HEK293 (cell line): Measurements from ENCODE around the gene ZNF609.
A peak's percentile ranks its signal among the peaks of the same experiment; 100 is the strongest.

Experiments used
- CTCF ChIA-PET: fragments of 350-600 bp; formaldehyde crosslinking; extraction: SDS; loops from one replicate; lab custom pipeline; 2021; ENCODE audit warnings: antibody characterized with exemption; lab: Yijun Ruan, JAX
- POLR2A ChIA-PET: fragments of 300-600 bp; formaldehyde crosslinking; extraction: SDS; loops from one replicate; lab custom pipeline; 2020; ENCODE audit warnings: antibody characterized with exemption, inconsistent platforms; lab: Yijun Ruan, JAX
- H3K27ac ChIP-seq: fragments of 200-500 bp; sonication (Bioruptor generic); 2 replicates; pipeline ENCODE4 v1.5.1; 2014; ENCODE audit warnings: low read depth, low read length, control low read depth, inconsistent platforms; ENCODE audit errors: extremely low read depth
- H3K36me3 ChIP-seq, 2 experiments: fragments of 200-500 bp in 1 of 2; sonication (Bioruptor generic) in 1 of 2; 1 replicate in 1 of 2; 2 replicates in 1 of 2; pipeline ENCODE4 v1.5.1; 2014 to 2017; ENCODE audit warnings: inconsistent platforms in 2 of 2, low read length in 2 of 2; ENCODE audit not compliant: control insufficient read depth in 2 of 2, insufficient read depth in 1 of 2
- H3K4me1 ChIP-seq: fragments of 200-500 bp; sonication (Bioruptor generic); 2 replicates; pipeline ENCODE4 v1.5.1; 2014; ENCODE audit warnings: mild to moderate bottlenecking, low read length, inconsistent platforms; ENCODE audit not compliant: control insufficient read depth, insufficient read depth
- H3K4me3 ChIP-seq: 2 replicates; pipeline ENCODE4 v1.5.1; 2011; ENCODE audit warnings: low read depth, mild to moderate bottlenecking, control low read depth, low read length, moderate library complexity
- H3K9me3 ChIP-seq: fragments of 200-500 bp; sonication (Bioruptor generic); 2 replicates; pipeline ENCODE4 v1.5.1; 2014; ENCODE audit warnings: low read depth, low read length, inconsistent platforms; ENCODE audit not compliant: control insufficient read depth, insufficient read depth
- ATF2 ChIP-seq: fragments of 450-650 bp; formaldehyde crosslinking; IDR thresholded peaks from 2 replicates; pipeline ENCODE4 v1.5.1; 2016; ENCODE audit warnings: missing biosample characterization, missing genetic modification characterization, low read depth
- BCL11A ChIP-seq: fragments of 450-650 bp; formaldehyde crosslinking; IDR thresholded peaks from 2 replicates; pipeline ENCODE4 v1.5.1; 2016; ENCODE audit warnings: low read depth, missing biosample characterization, missing genetic modification characterization
- PRDM1 ChIP-seq: fragments of 450-650 bp; formaldehyde crosslinking; IDR thresholded peaks from 2 replicates; pipeline ENCODE4; 2016; ENCODE audit warnings: missing biosample characterization, missing genetic modification characterization
- PRDM6 ChIP-seq: fragments of 450-650 bp; formaldehyde crosslinking; IDR thresholded peaks from 2 replicates; pipeline ENCODE4 v1.5.1; 2017; ENCODE audit warnings: missing biosample characterization, missing genetic modification characterization
- ZFP37 ChIP-seq: fragments of 450-650 bp; formaldehyde crosslinking; IDR thresholded peaks from 2 replicates; pipeline ENCODE4 v1.5.1; 2016; ENCODE audit warnings: missing biosample characterization, missing genetic modification characterization
- ZNF121 ChIP-seq: fragments of 450-650 bp; formaldehyde crosslinking; IDR thresholded peaks from 2 replicates; pipeline ENCODE4 v1.5.1; 2016; ENCODE audit warnings: missing biosample characterization, missing genetic modification characterization
- ZNF169 ChIP-seq: fragments of 450-650 bp; formaldehyde crosslinking; IDR thresholded peaks from 2 replicates; pipeline ENCODE4 v1.5.1; 2016; ENCODE audit warnings: missing biosample characterization, missing genetic modification characterization
- ZNF19 ChIP-seq: fragments of 450-650 bp; formaldehyde crosslinking; IDR thresholded peaks from 2 replicates; pipeline ENCODE4; 2016; ENCODE audit warnings: missing biosample characterization, missing genetic modification characterization, low read depth
- ZNF274 ChIP-seq, 2 experiments: fragments of 200-500 bp in 1 of 2; fragments of 450-650 bp in 1 of 2; sonication (Bioruptor generic) in 1 of 2; formaldehyde crosslinking in 1 of 2; IDR thresholded peaks; 2 replicates each; pipeline versions ENCODE4 v1.5.1 to v1.6.1; 2014 to 2016; ENCODE audit warnings: borderline replicate concordance in 1 of 2, inconsistent platforms in 1 of 2, low read length in 1 of 2, missing biosample characterization in 1 of 2, missing genetic modification characterization in 1 of 2
- ZNF366 ChIP-seq: fragments of 450-650 bp; formaldehyde crosslinking; conservative IDR thresholded peaks from 2 replicates; pipeline ENCODE4 v1.5.1; 2016; ENCODE audit warnings: missing biosample characterization, missing genetic modification characterization
- ZNF398 ChIP-seq: fragments of 450-650 bp; formaldehyde crosslinking; IDR thresholded peaks from 2 replicates; pipeline ENCODE4 v1.5.1; 2017; ENCODE audit warnings: missing biosample characterization, missing genetic modification characterization
- ZNF585B ChIP-seq: fragments of 450-650 bp; formaldehyde crosslinking; IDR thresholded peaks from 2 replicates; pipeline ENCODE4 v1.5.1; 2016; ENCODE audit warnings: missing biosample characterization, missing genetic modification characterization
- ZNF600 ChIP-seq: fragments of 450-650 bp; formaldehyde crosslinking; IDR thresholded peaks from 2 replicates; pipeline ENCODE4 v1.5.1; 2016; ENCODE audit warnings: missing biosample characterization, missing genetic modification characterization
- ZNF639 ChIP-seq: fragments of 450-650 bp; formaldehyde crosslinking; IDR thresholded peaks from 2 replicates; pipeline ENCODE4 v1.5.1; 2016; ENCODE audit warnings: missing biosample characterization, missing genetic modification characterization
- ZNF658 ChIP-seq: fragments of 450-650 bp; formaldehyde crosslinking; IDR thresholded peaks from 2 replicates; pipeline ENCODE4; 2016; ENCODE audit warnings: missing biosample characterization, missing genetic modification characterization
- ZNF660 ChIP-seq: fragments of 450-650 bp; IDR thresholded peaks from 2 replicates; pipeline ENCODE4 v1.5.1; 2018; ENCODE audit warnings: missing biosample characterization, mild to moderate bottlenecking, missing genetic modification characterization
- ZNF843 ChIP-seq: fragments of 450-650 bp; formaldehyde crosslinking; IDR thresholded peaks from 2 replicates; pipeline ENCODE4 v1.5.1; 2016; ENCODE audit warnings: missing biosample characterization, missing genetic modification characterization

Gene ZNF609

GRCh38 chr15:64710676-64711428, 250.5 kb downstream of the ZNF609 start:
- POLR2A ChIA-PET: no interaction called here
- TF ChIP-seq ZNF600 (tag by site-specific recombination) (no peak), ZNF366 (tag by site-specific recombination) (no peak), ZNF398 (tag by site-specific recombination) (no peak), ZNF658 (no peak), ZNF660 (no peak), ZFP37 (tag by site-specific recombination) (no peak), ZNF639 (tag by site-specific recombination) (no peak), ATF2 (no peak), ZNF585B (tag by site-specific recombination) (no peak), PRDM6 (tag by site-specific recombination) (no peak), ZNF19 (tag by site-specific recombination) (no peak), ZNF274 (IDR thresholded peaks at IDR 0.05; ENCODE audit: low read length) (no peak), ZNF274 (tag by site-specific recombination; IDR thresholded peaks at IDR 0.05; ENCODE audit: borderline replicate concordance) (no peak), BCL11A (tag by site-specific recombination) (no peak), ZNF169 (no peak), PRDM1 (tag by site-specific recombination) (no peak)
- H3K36me3 ChIP-seq: no peaks in the 10 kb centered on the region

GRCh38 chr15:64712353-64712752, 252.0 kb downstream of the ZNF609 start:
- H3K36me3 ChIP-seq: no peaks in the 10 kb centered on the region
- no peaks in the 10 kb centered on the region for H3K4me1 ChIP-seq
- no peak overlapping the region for H3K27ac ChIP-seq
- CTCF ChIA-PET: no interaction called here
- H3K4me3 ChIP-seq: no peak overlapping the region
- no peaks in the 10 kb centered on the region for H3K9me3 ChIP-seq
- POLR2A ChIA-PET: no interaction called here
- TF ChIP-seq ZFP37 (tag by site-specific recombination): no peak
- peak; percentile 71 for TF ChIP-seq ZNF121 (tag by site-specific recombination)
- TF ChIP-seq ZNF843 (tag by site-specific recombination): no peak

More at GRCh38 chr15:64710676-64711428, 250.5 kb downstream of the ZNF609 start:
- no peak overlapping the region for H3K4me3 ChIP-seq
- H3K27ac ChIP-seq: no peak overlapping the region
- no peaks in the 10 kb centered on the region for H3K4me1 ChIP-seq
- H3K9me3 ChIP-seq: no peaks in the 10 kb centered on the region
- CTCF ChIA-PET: no interaction called here
